Measurements from ENCODE around the gene EHMT1.
"Not testable (repeated sequence)": the region's sequence is repeated elsewhere in the genome, so short reads cannot be mapped to it uniquely, and the experiment has no call there.

EHMT1 gene

GRCh38 chr9:137878146-137878941 lies 259.5 kb downstream of the EHMT1 start:
- no peak for DNase-seq

- no peak for DNase-seq
These were observed 260.2 kb downstream of the EHMT1 start for GRCh38 chr9:137879052-137879451.

DNA sequence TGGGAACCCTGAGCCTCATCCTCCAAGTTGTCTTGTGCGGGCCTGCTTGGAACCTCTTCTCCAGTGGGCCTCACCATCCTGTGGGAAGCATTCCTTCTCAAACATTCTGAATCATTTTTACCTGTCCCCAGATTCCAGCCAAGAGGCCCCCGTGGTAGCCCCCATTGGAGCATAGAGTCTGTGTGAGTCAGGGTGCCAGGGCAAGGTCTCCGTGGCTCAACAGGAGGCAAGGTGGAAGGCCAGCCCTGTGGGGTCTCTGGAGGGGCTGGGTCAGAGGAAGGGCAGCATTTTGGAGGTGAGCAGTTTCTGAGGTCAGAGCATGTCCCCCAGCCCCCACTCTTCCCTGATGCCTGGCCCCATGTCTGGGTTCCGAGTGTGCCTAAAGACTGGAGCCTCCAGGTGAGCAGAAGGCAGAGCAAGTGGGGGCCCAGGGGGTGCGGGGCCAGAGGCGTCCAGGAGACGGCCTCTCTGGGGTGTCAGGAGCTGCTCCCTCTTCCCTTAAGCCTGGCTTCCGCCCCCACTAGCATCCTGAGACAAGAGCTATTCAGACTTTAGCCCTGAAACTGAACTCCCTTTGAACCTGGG lies 260.9 kb downstream of the EHMT1 start:
- DNase-seq: no peak

DNA sequence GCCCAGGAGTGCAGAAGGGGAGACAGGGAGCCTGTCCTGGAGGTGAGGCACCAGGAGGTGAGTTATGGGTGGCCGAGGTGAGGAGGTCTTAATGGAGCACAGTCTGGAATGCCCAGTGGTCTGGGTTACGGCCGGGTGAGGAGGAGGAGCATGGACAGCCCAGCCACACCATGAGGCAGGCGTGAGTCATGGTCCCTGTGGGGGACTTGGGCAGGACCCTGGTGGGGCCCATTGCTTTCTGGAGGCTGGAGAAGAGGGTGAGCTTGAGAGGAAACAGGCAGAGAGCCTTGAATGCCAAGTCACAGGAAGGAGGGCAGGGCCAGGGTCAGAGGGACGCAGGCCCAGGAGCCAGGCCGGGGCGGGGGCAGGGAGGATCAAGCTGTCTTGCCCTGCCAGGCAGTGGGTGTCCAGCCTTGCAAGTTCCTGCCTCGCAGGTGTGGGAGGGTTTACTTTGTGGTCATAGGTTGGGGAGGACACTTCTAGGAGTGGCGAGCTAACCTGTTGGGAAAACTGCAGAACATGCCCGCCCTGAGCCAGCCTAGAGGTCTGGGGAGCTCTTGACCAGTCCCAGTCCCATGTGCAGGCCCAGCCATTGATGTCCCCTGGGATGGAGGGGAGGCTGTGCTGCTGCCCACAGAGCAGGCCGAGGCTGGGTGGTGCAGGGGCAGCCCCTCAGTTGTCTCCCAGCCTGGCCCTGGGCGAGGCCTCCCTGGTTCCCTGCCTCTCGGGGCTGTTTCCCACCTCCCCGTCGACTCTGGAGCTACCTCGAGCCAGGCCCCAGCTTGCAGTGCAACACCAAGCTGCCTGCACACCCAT lies 261.6 kb downstream of the EHMT1 start:
- no peak for DNase-seq

DNA sequence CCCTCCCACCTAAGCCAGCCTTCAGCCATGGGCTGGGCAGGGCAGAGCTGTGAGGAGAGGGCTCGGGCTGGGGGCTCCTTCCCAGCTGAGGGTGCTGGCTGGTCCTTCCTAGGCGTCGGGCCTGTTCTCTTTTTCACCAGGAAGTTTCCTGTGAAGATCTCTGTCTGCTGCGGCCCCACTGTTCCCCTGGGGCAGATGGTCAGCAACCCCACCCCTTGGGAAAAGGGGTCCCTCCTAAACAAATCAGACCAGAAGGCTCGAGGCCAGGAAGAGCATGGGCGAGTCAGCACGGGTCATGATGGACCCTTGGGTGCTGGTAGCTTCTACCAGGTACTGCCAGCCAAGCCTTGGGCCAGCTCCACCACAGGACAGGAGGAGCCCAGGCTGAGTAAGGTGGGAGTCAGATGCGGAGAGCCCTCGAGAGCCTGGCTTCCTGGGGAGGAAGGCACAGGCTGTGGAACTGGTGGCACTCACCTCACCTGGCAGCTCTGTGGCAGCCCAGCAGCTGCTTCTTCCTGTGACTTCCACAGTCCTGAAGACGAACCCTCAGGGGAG lies 262.2 kb downstream of the EHMT1 start:
- no peak for DNase-seq

DNA sequence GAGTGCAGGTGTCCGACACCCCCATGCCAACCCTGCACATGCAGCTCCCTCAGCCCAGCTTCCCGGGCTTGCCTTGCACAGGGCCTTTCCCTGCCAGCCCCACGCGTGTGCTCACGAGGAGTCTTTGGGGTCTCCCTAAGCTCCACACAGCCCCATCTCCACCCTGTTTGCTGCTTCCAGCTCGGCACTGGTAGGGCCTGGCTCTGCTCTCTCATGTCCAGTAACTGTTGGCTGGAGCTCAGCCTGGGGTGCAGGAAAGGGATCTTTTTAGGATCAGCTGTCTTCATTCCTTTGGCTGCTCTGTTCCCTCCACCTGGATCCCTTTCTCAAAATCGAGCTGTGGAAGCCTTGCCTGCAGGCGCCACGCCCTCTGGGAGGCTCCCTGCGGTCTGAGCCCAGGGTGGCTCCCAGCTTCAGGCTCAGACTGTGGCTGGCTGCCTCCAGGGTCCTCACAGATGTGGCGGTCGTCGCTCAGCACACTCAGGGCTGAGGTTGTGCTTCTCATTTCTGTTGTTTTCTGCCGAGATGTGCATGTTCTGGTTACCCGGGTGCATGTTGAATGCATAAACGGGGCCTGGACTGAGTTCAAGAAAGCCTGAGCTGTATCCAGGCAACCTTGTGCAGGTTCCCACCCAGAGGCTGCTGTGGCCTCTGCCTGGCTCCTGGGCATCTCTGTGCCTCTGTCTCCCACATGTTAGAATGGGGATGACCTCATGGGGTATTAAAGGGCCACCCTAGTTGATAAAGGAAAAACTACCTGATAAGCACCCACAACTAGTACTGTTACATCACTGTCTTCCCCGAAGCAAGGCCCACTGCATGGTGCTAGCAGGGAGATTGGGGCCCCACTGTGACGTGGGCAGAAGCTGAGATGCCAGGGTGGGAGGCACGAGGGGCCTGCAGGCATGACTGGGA lies 263.0 kb downstream of the EHMT1 start:
- no peak for DNase-seq

DNA sequence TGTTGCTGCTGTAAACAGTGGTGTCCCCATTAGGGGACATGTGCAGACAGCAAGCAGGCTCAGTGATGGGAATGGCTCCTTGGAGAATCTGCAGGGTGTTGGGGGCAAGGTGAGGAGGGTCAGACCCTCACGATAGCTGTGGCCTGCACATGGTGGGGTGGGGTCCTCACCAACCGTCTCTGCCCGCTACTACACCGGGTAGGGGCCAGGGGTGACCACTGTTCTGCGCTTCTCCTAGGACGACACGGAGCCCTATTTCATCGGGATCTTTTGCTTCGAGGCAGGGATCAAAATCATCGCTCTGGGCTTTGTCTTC lies 263.7 kb downstream of the EHMT1 start:
- no peak for DNase-seq

- DNase-seq: not testable (repeated sequence)
These were observed 265.2 kb downstream of the EHMT1 start for GRCh38 chr9:137883977-137884376.

DNA sequence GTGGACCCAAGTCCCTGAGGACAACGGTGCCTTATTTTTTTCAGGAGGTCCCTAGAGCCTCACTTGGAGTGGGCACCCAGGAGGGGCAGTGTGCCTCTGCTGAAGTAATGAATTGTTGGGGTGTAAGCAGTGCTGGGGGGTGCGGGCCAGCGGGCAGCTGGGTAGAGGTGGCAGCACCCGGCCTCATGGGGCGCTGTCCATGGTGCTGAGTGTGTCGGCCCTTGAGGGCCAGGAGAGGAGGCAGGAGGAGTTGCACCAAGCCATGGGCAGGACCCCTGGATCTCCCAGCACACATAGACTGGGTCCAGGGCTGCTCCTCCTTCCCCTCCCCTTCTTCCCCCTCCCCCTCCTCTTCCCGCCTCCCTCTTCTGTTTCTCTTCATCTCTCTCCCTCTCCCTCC lies 265.7 kb downstream of the EHMT1 start:
- not testable (repeated sequence) for DNase-seq

DNA sequence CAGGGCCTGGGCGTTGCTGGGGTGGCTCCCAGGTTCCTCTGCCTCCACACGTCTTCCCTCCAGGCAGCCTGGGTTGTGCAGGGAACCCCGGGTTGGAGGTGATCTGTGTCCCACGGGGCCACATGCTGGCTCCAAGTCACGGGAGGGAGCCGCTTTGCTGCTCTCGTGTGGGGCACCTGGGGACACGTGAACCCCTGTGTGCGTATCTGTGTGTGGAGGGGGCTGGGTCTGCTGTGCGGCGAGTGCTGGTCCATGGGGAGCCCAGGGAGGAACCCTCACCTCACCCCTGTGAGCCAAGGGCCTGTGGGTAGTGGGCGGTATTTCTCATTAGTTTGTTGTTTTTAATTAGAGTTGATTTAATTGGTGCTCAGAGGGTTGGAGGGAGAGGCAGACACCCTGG lies 266.3 kb downstream of the EHMT1 start:
- not testable (repeated sequence) for DNase-seq
